ENCODE data around the gene MED15.
"Not testable (repeated sequence)": the region's sequence is repeated elsewhere in the genome, so short reads cannot be mapped to it uniquely, and the experiment has no call there.

- TF ChIP-seq ZNF274 (IDR thresholded peaks at IDR 0.05; ENCODE audit: borderline replicate concordance, extremely low read depth, low read length); RXRA (IDR thresholded peaks at IDR 0.05; ENCODE audit: insufficient read depth, low read depth, low read length); NRF1 (IDR thresholded peaks at IDR 0.05; ENCODE audit: low read depth, low read length); TAF1 (IDR thresholded peaks at IDR 0.05; ENCODE audit: low read depth, low read length); HDAC6 (IDR thresholded peaks at IDR 0.05; ENCODE audit: low read depth, low read length); SUZ12 (IDR thresholded peaks at IDR 0.05; ENCODE audit: low read length); POLR2A (IDR thresholded peaks at IDR 0.05; ENCODE audit: control extremely low read depth in 1 of 2, low read depth in 2 of 2, low read length in 2 of 2); EP300 (IDR thresholded peaks at IDR 0.05; ENCODE audit: borderline replicate concordance in 1 of 2, low read depth in 2 of 2, low read length in 2 of 2); TCF12 (IDR thresholded peaks at IDR 0.05; ENCODE audit: low read depth, low read length); HDAC2 (IDR thresholded peaks at IDR 0.05; ENCODE audit: borderline replicate concordance in 1 of 2, low read depth in 2 of 2, low read length in 2 of 2); RBBP5 (IDR thresholded peaks at IDR 0.05; ENCODE audit: borderline replicate concordance, low read depth, low read length); RAD21 (IDR thresholded peaks at IDR 0.05 in 1 of 2, conservative IDR thresholded peaks at IDR 0.05 in 1 of 2; ENCODE audit: low read depth in 2 of 2, low read length in 2 of 2): not testable (repeated sequence)
- TF ChIP-seq, protein P1, sequence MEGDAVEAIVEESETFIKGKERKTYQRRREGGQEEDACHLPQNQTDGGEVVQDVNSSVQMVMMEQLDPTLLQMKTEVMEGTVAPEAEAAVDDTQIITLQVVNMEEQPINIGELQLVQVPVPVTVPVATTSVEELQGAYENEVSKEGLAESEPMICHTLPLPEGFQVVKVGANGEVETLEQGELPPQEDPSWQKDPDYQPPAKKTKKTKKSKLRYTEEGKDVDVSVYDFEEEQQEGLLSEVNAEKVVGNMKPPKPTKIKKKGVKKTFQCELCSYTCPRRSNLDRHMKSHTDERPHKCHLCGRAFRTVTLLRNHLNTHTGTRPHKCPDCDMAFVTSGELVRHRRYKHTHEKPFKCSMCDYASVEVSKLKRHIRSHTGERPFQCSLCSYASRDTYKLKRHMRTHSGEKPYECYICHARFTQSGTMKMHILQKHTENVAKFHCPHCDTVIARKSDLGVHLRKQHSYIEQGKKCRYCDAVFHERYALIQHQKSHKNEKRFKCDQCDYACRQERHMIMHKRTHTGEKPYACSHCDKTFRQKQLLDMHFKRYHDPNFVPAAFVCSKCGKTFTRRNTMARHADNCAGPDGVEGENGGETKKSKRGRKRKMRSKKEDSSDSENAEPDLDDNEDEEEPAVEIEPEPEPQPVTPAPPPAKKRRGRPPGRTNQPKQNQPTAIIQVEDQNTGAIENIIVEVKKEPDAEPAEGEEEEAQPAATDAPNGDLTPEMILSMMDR (IDR thresholded peaks at IDR 0.05; ENCODE audit: control extremely low read depth in 1 of 3, insufficient read depth in 1 of 3, low read depth in 1 of 3, low read length in 3 of 3) = not testable (repeated sequence)
These were observed 801 bp downstream of the MED15 start for GRCh38 chr22:20508067-20508755.

Measured in H1 (cell line).